NCI-H1105 (cell line): Measurements from ENCODE around the gene HSP90B1.

Source experiments
- DNase-seq: peaks from one replicate; lab custom pipeline; 2025; lab: John Stamatoyannopoulos, UW

The HSP90B1 gene

GRCh38 chr12:103929046-103929783 is 995 bp upstream of the HSP90B1 start:
- DNase-seq: peak; percentile 93

GRCh38 chr12:103929784-103930033 is 501 bp upstream of the HSP90B1 start:
- no peak for DNase-seq

GRCh38 chr12:103930787-103931735 is 851 bp downstream of the HSP90B1 start:
- no peak for DNase-seq

GRCh38 chr12:103933237-103933636 is 3.0 kb downstream of the HSP90B1 start:
- DNase-seq: no peak

- no peak for DNase-seq
Measured at GRCh38 chr12:103936679-103937078, 6.5 kb downstream of the HSP90B1 start.

GRCh38 chr12:103944964-103945363 is 14.8 kb downstream of the HSP90B1 start:
- DNase-seq: no peak

- DNase-seq: no peak
Measured at GRCh38 chr12:103947871-103948555, 17.8 kb downstream of the HSP90B1 start.

GRCh38 chr12:103948746-103949406 is 18.7 kb downstream of the HSP90B1 start:
- no peak for DNase-seq

- DNase-seq: no peak
Measured at GRCh38 chr12:103952497-103952896, 22.3 kb downstream of the HSP90B1 start.

GRCh38 chr12:103955811-103956508 is 25.8 kb downstream of the HSP90B1 start:
- DNase-seq: peak; percentile 12

GRCh38 chr12:103956509-103957027 is 26.4 kb downstream of the HSP90B1 start:
- DNase-seq: no peak

- no peak for DNase-seq
Measured at GRCh38 chr12:103957865-103958388, 27.7 kb downstream of the HSP90B1 start.

- DNase-seq: no peak
Measured at GRCh38 chr12:103958621-103959020, 28.4 kb downstream of the HSP90B1 start.

GRCh38 chr12:103960616-103961227 is 30.5 kb downstream of the HSP90B1 start:
- no peak for DNase-seq

GRCh38 chr12:103962493-103962892 is 32.3 kb downstream of the HSP90B1 start:
- no peak for DNase-seq

- no peak for DNase-seq
Measured at GRCh38 chr12:103964805-103965204, 34.6 kb downstream of the HSP90B1 start.

- no peak for DNase-seq
Measured at GRCh38 chr12:103965255-103965589, 35.0 kb downstream of the HSP90B1 start.

- peak; percentile 99 for DNase-seq
Measured at GRCh38 chr12:103965590-103966504, 35.6 kb downstream of the HSP90B1 start, which contains the start of gene TDG. Gene TDG, plus strand, starts transcription at chr12:103965872. Its CDS starts 166 bp downstream, at chr12:103966038.

GRCh38 chr12:103966736-103967135 is 36.5 kb downstream of the HSP90B1 start:
- DNase-seq: no peak

- DNase-seq: no peak
Measured at GRCh38 chr12:103969391-103969790, 39.2 kb downstream of the HSP90B1 start.
